AG09309 (cell line): ENCODE data around the gene INTS2.

Experiments
- DNase-seq: peaks from one replicate; pipeline ENCODE4 v3.0.0-alpha.2; 2010; ENCODE audit warnings: low read depth
- H3K4me3 ChIP-seq: 2 replicates; pipeline ENCODE4 v1.5.1; 2011; ENCODE audit warnings: mild to moderate bottlenecking, low read depth, low read length, moderate library complexity; ENCODE audit not compliant: control insufficient read depth
- CTCF ChIP-seq: IDR thresholded peaks from 2 replicates; pipeline ENCODE4 v1.5.1; 2011; ENCODE audit warnings: mild to moderate bottlenecking, low read depth, low read length, inconsistent platforms; ENCODE audit not compliant: insufficient read depth, control insufficient read depth; ENCODE audit errors: missing control alignments

Gene INTS2

GRCh38 chr17:61967729-61968128 is 39.9 kb upstream of the INTS2 start:
- no peak overlapping the region for H3K4me3 ChIP-seq
- TF ChIP-seq CTCF, result no peak
- DNase-seq, result no peak

- H3K4me3 ChIP-seq, result no peak overlapping the region
- no peak for TF ChIP-seq CTCF
- DNase-seq, result no peak
Observed at GRCh38 chr17:61966191-61966590, 38.4 kb upstream of the INTS2 start.

GRCh38 chr17:61955619-61956018 is 27.8 kb upstream of the INTS2 start:
- no peak overlapping the region for H3K4me3 ChIP-seq
- no peak for DNase-seq
- no peak for TF ChIP-seq CTCF

- no peak for DNase-seq
- no peak for TF ChIP-seq CTCF
- H3K4me3 ChIP-seq, result no peak overlapping the region
Observed at GRCh38 chr17:61947367-61948078, 19.7 kb upstream of the INTS2 start.

- DNase-seq, result no peak
- no peak for TF ChIP-seq CTCF
- no peak overlapping the region for H3K4me3 ChIP-seq
Observed at GRCh38 chr17:61946359-61946758, 18.6 kb upstream of the INTS2 start.

- H3K4me3 ChIP-seq, result no peak overlapping the region
- TF ChIP-seq CTCF, result no peak
Observed at GRCh38 chr17:61943117-61943516, 15.3 kb upstream of the INTS2 start.

More at GRCh38 chr17:61943117-61943516, 15.3 kb upstream of the INTS2 start:
- DNase-seq, result no peak
